ENCODE results near the gene CSNK2A3.

The CSNK2A3 gene

DNA sequence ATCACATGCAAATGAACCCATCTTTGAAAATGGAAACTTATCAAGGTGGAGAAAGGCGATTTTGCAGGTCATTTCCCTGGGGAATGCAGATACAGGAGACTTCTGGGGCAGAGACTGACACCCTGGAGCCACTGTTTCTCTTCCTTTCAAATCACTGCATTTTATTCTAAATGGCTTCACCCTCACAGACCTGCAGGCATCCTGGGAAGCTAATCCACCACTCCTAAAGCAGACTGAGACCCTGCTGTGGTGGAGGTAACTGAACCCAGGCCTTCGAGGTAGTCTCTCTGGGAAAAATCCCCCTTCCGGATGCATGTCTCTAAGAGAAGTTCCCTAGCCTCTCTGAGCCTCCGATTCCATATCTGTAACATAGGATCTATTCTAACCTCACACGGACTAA lies 20.9 kb upstream of the CSNK2A3 start:
- ATAC-seq = no peak
- TF ChIP-seq SNAI2 (CRISPR knock-in tag; IDR thresholded peaks at IDR 0.05) (no peak), ARNTL (CRISPR knock-in tag; IDR thresholded peaks at IDR 0.05; ENCODE audit: borderline replicate concordance, low read depth) (no peak), TCF4 (CRISPR knock-in tag; IDR thresholded peaks at IDR 0.05; ENCODE audit: borderline replicate concordance) (no peak), CSDC2 (CRISPR knock-in tag; IDR thresholded peaks at IDR 0.05) (no peak), ISL1 (CRISPR knock-in tag; IDR thresholded peaks at IDR 0.05) (no peak), ZNF8 (CRISPR knock-in tag; IDR thresholded peaks at IDR 0.05) (no peak), BACH2 (CRISPR knock-in tag; IDR thresholded peaks at IDR 0.05; ENCODE audit: borderline replicate concordance) (no peak), ZFP30 (CRISPR knock-in tag; IDR thresholded peaks at IDR 0.05) (no peak), GLIS3 (CRISPR knock-in tag; IDR thresholded peaks at IDR 0.05) (no peak), OSR1 (CRISPR knock-in tag; IDR thresholded peaks at IDR 0.05) (no peak), ZNF70 (CRISPR knock-in tag; IDR thresholded peaks at IDR 0.05) (no peak), ZC3H10 (CRISPR knock-in tag; IDR thresholded peaks at IDR 0.05) (no peak), PPARA (CRISPR knock-in tag; IDR thresholded peaks at IDR 0.05; ENCODE audit: borderline replicate concordance) (no peak), TOX (CRISPR knock-in tag; IDR thresholded peaks at IDR 0.05; ENCODE audit: borderline replicate concordance) (no peak), ESRRG (CRISPR knock-in tag; IDR thresholded peaks at IDR 0.05) (no peak)
- TF ChIP-seq, protein P1, sequence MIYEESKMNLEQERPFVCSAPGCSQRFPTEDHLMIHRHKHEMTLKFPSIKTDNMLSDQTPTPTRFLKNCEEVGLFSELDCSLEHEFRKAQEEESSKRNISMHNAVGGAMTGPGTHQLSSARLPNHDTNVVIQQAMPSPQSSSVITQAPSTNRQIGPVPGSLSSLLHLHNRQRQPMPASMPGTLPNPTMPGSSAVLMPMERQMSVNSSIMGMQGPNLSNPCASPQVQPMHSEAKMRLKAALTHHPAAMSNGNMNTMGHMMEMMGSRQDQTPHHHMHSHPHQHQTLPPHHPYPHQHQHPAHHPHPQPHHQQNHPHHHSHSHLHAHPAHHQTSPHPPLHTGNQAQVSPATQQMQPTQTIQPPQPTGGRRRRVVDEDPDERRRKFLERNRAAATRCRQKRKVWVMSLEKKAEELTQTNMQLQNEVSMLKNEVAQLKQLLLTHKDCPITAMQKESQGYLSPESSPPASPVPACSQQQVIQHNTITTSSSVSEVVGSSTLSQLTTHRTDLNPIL (CRISPR knock-in tag; IDR thresholded peaks at IDR 0.05; ENCODE audit: low read depth) = no peak
- TF ChIP-seq, protein P2, sequence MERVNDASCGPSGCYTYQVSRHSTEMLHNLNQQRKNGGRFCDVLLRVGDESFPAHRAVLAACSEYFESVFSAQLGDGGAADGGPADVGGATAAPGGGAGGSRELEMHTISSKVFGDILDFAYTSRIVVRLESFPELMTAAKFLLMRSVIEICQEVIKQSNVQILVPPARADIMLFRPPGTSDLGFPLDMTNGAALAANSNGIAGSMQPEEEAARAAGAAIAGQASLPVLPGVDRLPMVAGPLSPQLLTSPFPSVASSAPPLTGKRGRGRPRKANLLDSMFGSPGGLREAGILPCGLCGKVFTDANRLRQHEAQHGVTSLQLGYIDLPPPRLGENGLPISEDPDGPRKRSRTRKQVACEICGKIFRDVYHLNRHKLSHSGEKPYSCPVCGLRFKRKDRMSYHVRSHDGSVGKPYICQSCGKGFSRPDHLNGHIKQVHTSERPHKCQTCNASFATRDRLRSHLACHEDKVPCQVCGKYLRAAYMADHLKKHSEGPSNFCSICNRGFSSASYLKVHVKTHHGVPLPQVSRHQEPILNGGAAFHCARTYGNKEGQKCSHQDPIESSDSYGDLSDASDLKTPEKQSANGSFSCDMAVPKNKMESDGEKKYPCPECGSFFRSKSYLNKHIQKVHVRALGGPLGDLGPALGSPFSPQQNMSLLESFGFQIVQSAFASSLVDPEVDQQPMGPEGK (CRISPR knock-in tag; IDR thresholded peaks at IDR 0.05; ENCODE audit: borderline replicate concordance) = no peak
- TF ChIP-seq, protein P3, sequence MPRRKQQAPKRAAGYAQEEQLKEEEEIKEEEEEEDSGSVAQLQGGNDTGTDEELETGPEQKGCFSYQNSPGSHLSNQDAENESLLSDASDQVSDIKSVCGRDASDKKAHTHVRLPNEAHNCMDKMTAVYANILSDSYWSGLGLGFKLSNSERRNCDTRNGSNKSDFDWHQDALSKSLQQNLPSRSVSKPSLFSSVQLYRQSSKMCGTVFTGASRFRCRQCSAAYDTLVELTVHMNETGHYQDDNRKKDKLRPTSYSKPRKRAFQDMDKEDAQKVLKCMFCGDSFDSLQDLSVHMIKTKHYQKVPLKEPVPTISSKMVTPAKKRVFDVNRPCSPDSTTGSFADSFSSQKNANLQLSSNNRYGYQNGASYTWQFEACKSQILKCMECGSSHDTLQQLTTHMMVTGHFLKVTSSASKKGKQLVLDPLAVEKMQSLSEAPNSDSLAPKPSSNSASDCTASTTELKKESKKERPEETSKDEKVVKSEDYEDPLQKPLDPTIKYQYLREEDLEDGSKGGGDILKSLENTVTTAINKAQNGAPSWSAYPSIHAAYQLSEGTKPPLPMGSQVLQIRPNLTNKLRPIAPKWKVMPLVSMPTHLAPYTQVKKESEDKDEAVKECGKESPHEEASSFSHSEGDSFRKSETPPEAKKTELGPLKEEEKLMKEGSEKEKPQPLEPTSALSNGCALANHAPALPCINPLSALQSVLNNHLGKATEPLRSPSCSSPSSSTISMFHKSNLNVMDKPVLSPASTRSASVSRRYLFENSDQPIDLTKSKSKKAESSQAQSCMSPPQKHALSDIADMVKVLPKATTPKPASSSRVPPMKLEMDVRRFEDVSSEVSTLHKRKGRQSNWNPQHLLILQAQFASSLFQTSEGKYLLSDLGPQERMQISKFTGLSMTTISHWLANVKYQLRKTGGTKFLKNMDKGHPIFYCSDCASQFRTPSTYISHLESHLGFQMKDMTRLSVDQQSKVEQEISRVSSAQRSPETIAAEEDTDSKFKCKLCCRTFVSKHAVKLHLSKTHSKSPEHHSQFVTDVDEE (CRISPR knock-in tag; IDR thresholded peaks at IDR 0.05) = no peak

DNA sequence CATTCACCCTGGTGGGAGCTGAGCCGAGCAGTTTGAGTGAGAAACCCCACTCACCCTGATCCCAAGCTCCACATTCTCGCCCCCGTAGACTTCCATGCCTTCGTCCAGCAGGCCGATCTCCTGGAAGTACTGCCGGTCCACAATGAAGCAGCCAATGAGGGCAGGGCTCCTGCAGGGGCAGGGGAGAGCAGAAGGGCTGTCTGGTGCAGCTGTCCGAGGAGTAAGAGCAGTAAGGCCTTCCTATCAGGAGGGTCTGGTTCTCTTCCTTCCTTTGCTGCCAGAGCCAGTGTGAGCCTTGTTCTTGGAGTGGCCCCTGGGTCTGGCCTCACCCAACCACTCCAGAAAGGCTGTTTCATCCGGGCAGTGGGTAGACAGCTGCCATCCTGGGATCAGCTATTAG lies 19.4 kb upstream of the CSNK2A3 start:
- TF ChIP-seq ZC3H10 (CRISPR knock-in tag; IDR thresholded peaks at IDR 0.05) (no peak), ZNF565 (CRISPR knock-in tag; conservative IDR thresholded peaks at IDR 0.05; ENCODE audit: low read depth) (no peak), ESRRG (CRISPR knock-in tag; IDR thresholded peaks at IDR 0.05) (no peak), BACH2 (CRISPR knock-in tag; IDR thresholded peaks at IDR 0.05; ENCODE audit: borderline replicate concordance) (no peak), TCF4 (CRISPR knock-in tag; IDR thresholded peaks at IDR 0.05; ENCODE audit: borderline replicate concordance) (no peak), ZNF8 (CRISPR knock-in tag; IDR thresholded peaks at IDR 0.05) (no peak), OSR1 (CRISPR knock-in tag; IDR thresholded peaks at IDR 0.05) (no peak), PPARA (CRISPR knock-in tag; IDR thresholded peaks at IDR 0.05; ENCODE audit: borderline replicate concordance) (no peak), ARNTL (CRISPR knock-in tag; IDR thresholded peaks at IDR 0.05; ENCODE audit: borderline replicate concordance, low read depth) (no peak), RARB (CRISPR knock-in tag; IDR thresholded peaks at IDR 0.05) (no peak), CSDC2 (CRISPR knock-in tag; IDR thresholded peaks at IDR 0.05) (no peak), ZFP30 (CRISPR knock-in tag; IDR thresholded peaks at IDR 0.05) (no peak)
- TF ChIP-seq, protein P2 (CRISPR knock-in tag; IDR thresholded peaks at IDR 0.05; ENCODE audit: borderline replicate concordance) = no peak
- TF ChIP-seq, protein P4, sequence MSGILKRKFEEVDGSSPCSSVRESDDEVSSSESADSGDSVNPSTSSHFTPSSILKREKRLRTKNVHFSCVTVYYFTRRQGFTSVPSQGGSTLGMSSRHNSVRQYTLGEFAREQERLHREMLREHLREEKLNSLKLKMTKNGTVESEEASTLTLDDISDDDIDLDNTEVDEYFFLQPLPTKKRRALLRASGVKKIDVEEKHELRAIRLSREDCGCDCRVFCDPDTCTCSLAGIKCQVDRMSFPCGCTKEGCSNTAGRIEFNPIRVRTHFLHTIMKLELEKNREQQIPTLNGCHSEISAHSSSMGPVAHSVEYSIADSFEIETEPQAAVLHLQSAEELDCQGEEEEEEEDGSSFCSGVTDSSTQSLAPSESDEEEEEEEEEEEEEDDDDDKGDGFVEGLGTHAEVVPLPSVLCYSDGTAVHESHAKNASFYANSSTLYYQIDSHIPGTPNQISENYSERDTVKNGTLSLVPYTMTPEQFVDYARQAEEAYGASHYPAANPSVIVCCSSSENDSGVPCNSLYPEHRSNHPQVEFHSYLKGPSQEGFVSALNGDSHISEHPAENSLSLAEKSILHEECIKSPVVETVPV (CRISPR knock-in tag; IDR thresholded peaks at IDR 0.05) = no peak
- TF ChIP-seq, protein P3 (CRISPR knock-in tag; IDR thresholded peaks at IDR 0.05) = no peak
- no peak for ATAC-seq

Data from SK-N-SH treated with all-trans-retinoic acid at 6 μM for 48 hours (cell line).